T-helper 2 cell treated with Interferon-gamma antibody and Interleukin-4, amounts not matched to agents 5 μg/mL and 100 μg/mL, for 36 hours (primary cell): ENCODE data around the gene PCDH9.
A peak's percentile ranks its signal among the peaks of the same experiment; 100 is the strongest.

Experiments used
- DNase-seq: peaks from one replicate; pipeline ENCODE4 v3.0.0; 2021; ENCODE audit warnings: low spot score
- H3K27ac Mint-ChIP-seq: one replicate; pipeline ENCODE4 v1.8.0; 2021; ENCODE audit warnings: mild to moderate bottlenecking, mixed read lengths
- H3K27me3 Mint-ChIP-seq: one replicate; pipeline ENCODE4 v1.8.0; 2021; ENCODE audit warnings: low read depth, mixed read lengths
- H3K36me3 Mint-ChIP-seq: one replicate; pipeline ENCODE4 v1.8.0; 2021; ENCODE audit warnings: low read depth, mixed read lengths
- H3K4me1 Mint-ChIP-seq: one replicate; pipeline ENCODE4 v1.8.0; 2021; ENCODE audit warnings: low read depth, mixed read lengths
- H3K4me3 Mint-ChIP-seq: one replicate; pipeline ENCODE4 v1.8.0; 2022; ENCODE audit warnings: mild to moderate bottlenecking, moderate library complexity, mixed read lengths
- H3K9me3 Mint-ChIP-seq: one replicate; pipeline ENCODE4 v1.8.0; 2021; ENCODE audit warnings: mixed read lengths

PCDH9 gene

DNA sequence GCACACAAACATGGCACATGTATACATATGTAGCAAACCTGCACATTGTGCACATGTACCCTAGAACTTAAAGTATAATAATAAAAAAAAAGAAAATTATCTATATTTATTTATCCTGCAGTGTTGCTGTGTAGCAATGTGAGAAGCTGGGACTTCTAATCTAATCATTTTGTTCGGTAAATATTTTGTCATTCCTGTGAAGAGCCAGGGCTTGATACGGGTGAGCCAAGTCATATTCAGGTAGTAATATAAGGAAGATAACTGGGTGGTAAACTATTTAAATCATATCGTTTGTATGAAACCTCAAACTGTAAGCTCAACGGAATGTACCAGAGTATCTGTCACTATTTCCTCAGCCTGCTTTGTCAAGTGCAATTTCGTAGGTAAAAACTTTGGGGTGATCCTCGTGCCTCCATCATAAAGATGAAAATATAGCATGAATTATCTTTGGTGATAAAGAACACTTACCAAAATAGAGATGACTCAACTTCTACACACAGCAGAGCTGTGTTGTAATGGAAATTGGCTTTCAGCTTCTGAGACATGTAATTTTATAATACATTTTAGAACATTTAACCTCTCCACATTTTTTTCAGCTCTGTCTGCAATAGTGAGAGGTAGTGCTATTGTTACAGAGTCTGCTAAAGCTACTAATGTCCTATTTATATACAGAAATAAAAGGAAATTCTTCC lies 92.9 kb downstream of the PCDH9 start:
- no peaks in the 10 kb centered on the region for H3K27me3 Mint-ChIP-seq
- DNase-seq: no peak
- no peaks in the 10 kb centered on the region for H3K36me3 Mint-ChIP-seq
- no peaks in the 10 kb centered on the region for H3K9me3 Mint-ChIP-seq
- H3K27ac Mint-ChIP-seq: no peak overlapping the region
- H3K4me1 Mint-ChIP-seq: no peaks in the 10 kb centered on the region
- no peak overlapping the region for H3K4me3 Mint-ChIP-seq

DNA sequence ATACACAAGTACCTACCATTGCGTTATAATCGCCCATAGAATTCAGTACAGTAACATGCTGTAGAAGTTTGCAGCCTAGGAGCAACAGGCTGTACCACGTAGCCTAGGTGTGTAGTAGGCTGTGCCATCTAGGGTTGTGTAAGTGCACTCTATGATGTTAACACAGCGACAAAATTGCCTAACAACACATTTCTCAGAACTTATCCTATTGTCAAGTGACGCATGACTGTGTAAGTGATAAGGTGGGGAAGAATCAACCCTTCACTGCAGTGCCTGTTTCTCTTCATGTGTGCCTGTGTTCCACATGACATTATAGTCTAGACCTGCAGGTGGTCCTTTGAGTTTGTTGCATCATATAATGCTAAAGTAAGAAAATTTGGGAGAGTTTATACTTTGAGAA lies 94.0 kb downstream of the PCDH9 start:
- H3K27ac Mint-ChIP-seq: no peak overlapping the region
- no peaks in the 10 kb centered on the region for H3K4me1 Mint-ChIP-seq
- H3K9me3 Mint-ChIP-seq: no peaks in the 10 kb centered on the region
- no peak overlapping the region for H3K4me3 Mint-ChIP-seq
- no peaks in the 10 kb centered on the region for H3K27me3 Mint-ChIP-seq
- no peaks in the 10 kb centered on the region for H3K36me3 Mint-ChIP-seq
- DNase-seq: no peak

DNA sequence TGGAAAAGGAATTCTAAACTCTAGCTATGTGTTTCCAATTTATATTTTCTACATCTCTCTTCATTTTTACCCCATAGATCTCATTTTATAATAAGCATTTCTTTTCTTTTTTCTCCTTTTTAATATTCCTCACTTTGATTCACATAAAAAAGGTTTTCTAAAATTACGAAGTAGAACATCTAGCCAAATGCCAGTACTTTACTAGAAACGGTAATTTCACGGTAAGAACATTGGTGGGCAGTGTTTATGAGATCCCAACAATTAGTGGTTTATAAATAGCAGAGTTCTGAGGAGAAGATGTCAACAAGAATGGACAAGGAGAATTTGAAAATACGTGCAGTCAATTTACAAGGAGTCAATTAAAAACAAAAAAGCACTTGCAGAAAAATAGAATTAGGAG lies 94.8 kb downstream of the PCDH9 start:
- Mint-ChIP-seq H3K27me3 (no peaks in the 10 kb centered on the region), H3K9me3 (no peaks in the 10 kb centered on the region), H3K4me3 (no peak overlapping the region), H3K4me1 (no peaks in the 10 kb centered on the region), H3K36me3 (no peaks in the 10 kb centered on the region), H3K27ac (no peak overlapping the region)
- no peak for DNase-seq

DNA sequence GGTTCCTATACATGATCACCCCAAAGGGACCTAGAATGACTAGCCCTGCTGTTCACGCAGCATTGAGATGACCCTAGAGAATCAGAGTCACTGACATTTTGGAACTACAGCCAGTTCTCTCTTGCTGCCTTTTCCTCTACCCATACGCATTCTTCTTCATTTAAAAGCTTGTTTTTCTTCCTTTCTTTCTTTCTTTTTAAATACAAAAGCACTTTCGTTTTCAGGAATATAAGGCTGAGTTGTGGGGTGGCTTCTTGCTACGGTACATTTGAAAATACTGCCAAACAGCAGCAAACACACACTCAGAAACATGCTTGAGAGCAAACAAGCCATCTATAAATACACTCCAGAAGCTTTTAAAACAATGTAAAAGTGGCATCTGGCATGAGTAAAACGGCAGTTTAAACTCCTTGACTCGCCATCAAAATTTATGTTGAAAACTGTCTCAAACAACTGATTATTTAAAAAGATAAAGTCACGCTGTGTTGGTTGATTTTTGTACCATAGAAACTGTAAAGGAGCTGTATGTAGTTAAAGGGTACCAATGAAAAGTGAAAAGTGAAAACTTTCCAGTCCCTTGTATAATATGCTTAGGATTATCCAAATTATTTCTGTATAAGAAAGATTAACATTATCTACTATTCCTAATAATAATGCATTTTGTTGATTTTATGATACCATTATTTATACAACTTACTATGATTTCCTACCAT lies 95.6 kb downstream of the PCDH9 start:
- Mint-ChIP-seq H3K36me3 (no peaks in the 10 kb centered on the region), H3K4me3 (peak overlapping the region; percentile 54), H3K27me3 (no peaks in the 10 kb centered on the region), H3K27ac (no peak overlapping the region), H3K4me1 (no peaks in the 10 kb centered on the region), H3K9me3 (no peaks in the 10 kb centered on the region)
- no peak for DNase-seq

DNA sequence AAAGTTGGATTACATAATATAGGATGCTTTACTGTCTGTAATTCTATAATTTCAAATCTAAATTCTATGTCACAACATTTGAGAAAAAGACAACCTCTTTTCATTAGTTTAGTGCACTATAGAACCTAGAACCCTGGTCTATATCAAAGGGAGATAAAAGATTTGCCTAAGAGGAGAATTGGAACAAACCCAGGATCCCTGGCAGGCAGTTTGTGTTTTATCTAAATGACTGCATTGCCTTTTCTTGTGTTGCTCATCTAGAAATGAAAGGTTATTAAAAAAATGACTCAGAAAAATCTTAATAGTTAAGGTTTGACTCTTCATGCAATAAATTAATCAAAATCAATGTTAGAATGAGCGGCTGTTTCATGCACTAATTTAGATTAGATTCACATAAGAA lies 96.7 kb downstream of the PCDH9 start:
- Mint-ChIP-seq H3K27me3 (no peaks in the 10 kb centered on the region), H3K27ac (no peak overlapping the region), H3K4me1 (no peaks in the 10 kb centered on the region), H3K36me3 (no peaks in the 10 kb centered on the region), H3K9me3 (no peaks in the 10 kb centered on the region), H3K4me3 (no peak overlapping the region)
- no peak for DNase-seq

DNA sequence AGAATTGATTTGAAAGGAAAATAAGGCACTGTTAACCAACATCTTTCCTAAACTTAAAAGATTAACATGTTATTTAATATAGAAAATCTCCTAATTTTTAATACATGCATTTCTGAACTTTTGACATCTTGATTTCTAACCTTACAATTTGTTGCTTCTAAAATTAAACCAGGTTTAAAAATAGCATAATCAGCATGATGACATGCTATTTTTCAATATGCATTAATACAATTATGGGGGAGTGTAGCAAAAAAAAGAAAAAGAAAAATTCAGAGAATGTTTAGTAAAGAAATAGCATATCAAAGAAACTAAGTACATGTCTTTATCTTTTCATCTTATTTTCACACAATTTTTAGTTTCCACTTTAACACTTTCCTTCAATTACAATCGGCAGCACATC lies 98.7 kb downstream of the PCDH9 start:
- no peak overlapping the region for H3K4me3 Mint-ChIP-seq
- H3K27ac Mint-ChIP-seq: no peak overlapping the region
- no peaks in the 10 kb centered on the region for H3K27me3 Mint-ChIP-seq
- no peaks in the 10 kb centered on the region for H3K9me3 Mint-ChIP-seq
- no peaks in the 10 kb centered on the region for H3K36me3 Mint-ChIP-seq
- DNase-seq: no peak
- H3K4me1 Mint-ChIP-seq: no peaks in the 10 kb centered on the region

DNA sequence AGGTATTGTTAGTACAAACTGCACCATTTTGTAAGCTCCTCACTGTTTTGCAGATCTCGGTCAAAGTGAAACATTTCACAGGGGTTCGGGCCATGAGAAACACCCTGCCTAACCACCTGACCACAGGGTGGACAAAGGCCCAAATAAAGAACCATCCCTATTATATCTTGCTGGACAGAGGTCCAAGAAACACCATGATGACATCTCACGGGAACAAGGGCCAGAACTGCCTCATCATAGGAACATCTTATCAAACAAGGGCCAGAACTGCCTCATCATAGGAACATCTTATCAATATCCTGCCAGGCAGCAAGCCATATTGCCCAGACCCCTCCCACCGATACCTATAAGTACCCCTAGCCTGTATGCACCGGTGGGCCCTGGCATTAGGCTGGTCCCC lies 99.7 kb downstream of the PCDH9 start:
- H3K27ac Mint-ChIP-seq: no peak overlapping the region
- H3K4me3 Mint-ChIP-seq: no peak overlapping the region
- no peak for DNase-seq
- H3K36me3 Mint-ChIP-seq: no peaks in the 10 kb centered on the region
- H3K9me3 Mint-ChIP-seq: no peaks in the 10 kb centered on the region
- no peaks in the 10 kb centered on the region for H3K4me1 Mint-ChIP-seq
- no peaks in the 10 kb centered on the region for H3K27me3 Mint-ChIP-seq

DNA sequence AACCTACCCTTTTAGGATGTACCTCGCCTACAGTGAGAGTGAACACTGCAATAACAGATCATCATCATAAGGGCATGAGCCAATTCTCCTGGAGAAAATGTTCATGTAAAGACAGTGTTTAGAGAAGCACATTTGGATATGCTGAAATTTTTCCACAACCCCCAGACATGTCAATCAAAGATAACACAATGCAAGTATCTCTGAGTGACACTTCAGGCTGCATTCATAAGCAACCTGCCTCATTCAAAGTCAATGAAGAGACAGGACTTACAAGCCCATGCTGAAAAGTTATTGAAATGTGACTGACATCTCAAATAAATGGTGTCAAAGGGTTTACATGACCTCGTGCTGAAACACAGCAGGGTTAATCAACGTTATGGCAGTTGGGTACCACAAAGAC lies 102.0 kb downstream of the PCDH9 start:
- no peak for DNase-seq
- Mint-ChIP-seq H3K36me3 (no peaks in the 10 kb centered on the region), H3K4me1 (no peaks in the 10 kb centered on the region), H3K9me3 (no peaks in the 10 kb centered on the region), H3K27me3 (no peaks in the 10 kb centered on the region), H3K27ac (no peak overlapping the region), H3K4me3 (no peak overlapping the region)

DNA sequence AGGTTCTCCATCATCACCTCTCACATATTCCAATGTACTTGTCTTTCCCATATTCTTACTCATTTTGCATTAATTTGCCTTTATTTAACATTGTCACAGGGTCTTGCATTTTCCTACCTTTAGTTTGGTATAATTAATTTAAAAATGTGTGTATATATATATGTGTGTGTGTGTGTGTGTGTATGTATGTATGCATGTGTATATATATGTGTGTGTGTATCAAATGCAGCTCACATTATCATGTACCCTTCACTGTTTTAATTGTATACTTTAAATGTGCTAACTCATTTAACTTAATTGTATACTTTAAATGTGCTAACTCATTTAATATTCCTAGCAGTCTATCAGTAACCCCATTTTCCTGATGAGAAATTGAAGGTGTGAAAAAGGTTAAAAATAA lies 104.5 kb downstream of the PCDH9 start:
- Mint-ChIP-seq H3K4me1 (no peaks in the 10 kb centered on the region), H3K27ac (no peak overlapping the region), H3K4me3 (no peak overlapping the region), H3K27me3 (no peaks in the 10 kb centered on the region), H3K9me3 (no peaks in the 10 kb centered on the region), H3K36me3 (no peaks in the 10 kb centered on the region)
- DNase-seq: no peak

DNA sequence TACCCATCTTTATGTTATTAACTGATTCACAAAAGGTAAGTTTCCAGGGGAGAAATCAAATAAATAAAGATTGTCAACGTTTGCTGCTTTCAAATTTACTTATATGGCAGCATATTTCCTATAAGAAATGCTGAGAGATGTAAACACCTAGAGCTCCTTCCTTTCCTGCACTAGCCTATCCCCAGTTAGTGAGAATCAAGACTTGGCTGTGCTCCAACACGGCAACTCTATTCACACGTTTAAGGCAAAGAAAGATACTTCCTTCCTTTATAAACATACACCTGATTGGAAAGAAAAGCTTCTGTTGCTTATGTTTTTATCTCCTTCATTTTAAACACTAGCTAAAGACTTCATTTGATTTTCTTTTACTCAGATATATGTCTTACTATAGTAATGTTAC lies 107.0 kb downstream of the PCDH9 start:
- H3K36me3 Mint-ChIP-seq: no peaks in the 10 kb centered on the region
- DNase-seq: no peak
- H3K9me3 Mint-ChIP-seq: no peaks in the 10 kb centered on the region
- H3K4me1 Mint-ChIP-seq: no peaks in the 10 kb centered on the region
- no peaks in the 10 kb centered on the region for H3K27me3 Mint-ChIP-seq
- H3K27ac Mint-ChIP-seq: no peak overlapping the region
- H3K4me3 Mint-ChIP-seq: no peak overlapping the region

DNA sequence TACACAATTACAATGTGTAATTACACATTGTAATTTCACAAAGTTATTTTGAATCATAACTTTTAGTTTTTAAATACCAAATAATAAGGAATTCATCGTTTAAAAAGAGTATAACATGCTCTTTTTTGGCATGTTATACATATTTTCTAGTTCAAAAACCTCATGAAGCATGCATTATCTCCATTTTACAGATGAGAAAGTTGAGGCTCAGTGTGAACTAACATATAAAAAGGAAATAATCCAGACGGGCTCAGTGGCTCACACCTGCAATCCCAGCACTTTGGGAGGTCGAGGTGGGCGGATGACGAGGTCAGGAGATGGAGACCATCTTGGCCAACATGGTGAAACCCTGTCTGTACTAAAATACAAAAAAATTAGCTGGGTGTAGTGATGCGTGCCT lies 107.9 kb downstream of the PCDH9 start:
- Mint-ChIP-seq H3K36me3 (no peaks in the 10 kb centered on the region), H3K4me3 (no peak overlapping the region), H3K27me3 (no peaks in the 10 kb centered on the region), H3K4me1 (no peaks in the 10 kb centered on the region), H3K9me3 (no peaks in the 10 kb centered on the region), H3K27ac (no peak overlapping the region)
- DNase-seq: no peak

DNA sequence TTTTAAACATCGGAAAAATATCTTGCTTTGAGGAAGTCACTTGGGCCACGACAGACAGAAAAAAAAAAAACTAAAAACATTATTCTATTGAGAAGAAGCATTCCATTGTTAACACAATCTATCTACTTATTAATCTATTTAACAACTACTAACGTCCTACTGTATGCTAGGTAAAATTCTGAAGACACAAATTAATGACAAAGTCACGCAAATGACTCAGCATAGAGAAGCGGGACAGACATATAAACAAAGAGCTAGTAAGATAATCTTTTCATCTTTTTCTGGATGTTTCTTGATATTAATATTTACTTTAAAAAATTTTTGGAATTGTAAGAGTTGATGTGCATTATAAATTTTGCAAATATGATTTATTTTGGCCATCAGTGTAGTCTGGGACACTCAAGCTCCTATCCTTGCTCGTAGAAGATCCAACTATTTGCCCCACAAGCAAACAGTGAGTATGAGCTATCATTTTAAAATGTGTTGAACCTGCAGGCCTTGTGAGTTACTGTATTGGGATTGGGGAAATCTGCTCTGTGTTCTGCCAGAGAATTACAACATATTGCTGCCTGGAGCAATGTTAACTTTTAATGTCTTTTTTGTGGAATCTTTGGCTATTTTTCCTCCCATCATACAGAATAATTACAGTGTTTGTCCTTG lies 109.1 kb downstream of the PCDH9 start:
- Mint-ChIP-seq H3K36me3 (no peaks in the 10 kb centered on the region), H3K4me3 (no peak overlapping the region), H3K27ac (no peak overlapping the region), H3K4me1 (no peaks in the 10 kb centered on the region), H3K9me3 (no peaks in the 10 kb centered on the region), H3K27me3 (no peaks in the 10 kb centered on the region)
- DNase-seq: no peak

DNA sequence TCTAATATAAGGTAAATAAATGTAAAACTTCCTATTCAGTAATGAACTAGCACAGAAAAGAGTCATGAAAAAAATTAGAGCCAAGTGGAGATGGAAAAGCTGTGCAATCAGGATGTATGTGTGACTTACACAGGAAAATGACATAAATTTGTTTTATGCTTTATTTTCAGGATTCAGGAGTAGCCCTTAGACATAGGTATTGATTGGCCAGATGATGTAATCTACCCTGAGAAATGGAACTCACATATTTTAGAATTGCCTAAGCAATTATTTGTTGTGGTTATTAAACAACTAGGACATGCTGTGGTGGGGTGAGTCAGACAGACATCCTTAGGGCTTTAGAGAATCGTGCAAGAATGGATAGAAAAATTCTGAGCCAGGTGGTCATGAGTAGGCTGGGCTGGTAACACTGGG lies 110.6 kb downstream of the PCDH9 start:
- no peaks in the 10 kb centered on the region for H3K36me3 Mint-ChIP-seq
- H3K4me1 Mint-ChIP-seq: no peaks in the 10 kb centered on the region
- H3K27me3 Mint-ChIP-seq: no peaks in the 10 kb centered on the region
- DNase-seq: no peak
- H3K27ac Mint-ChIP-seq: no peak overlapping the region
- no peak overlapping the region for H3K4me3 Mint-ChIP-seq
- H3K9me3 Mint-ChIP-seq: no peaks in the 10 kb centered on the region

DNA sequence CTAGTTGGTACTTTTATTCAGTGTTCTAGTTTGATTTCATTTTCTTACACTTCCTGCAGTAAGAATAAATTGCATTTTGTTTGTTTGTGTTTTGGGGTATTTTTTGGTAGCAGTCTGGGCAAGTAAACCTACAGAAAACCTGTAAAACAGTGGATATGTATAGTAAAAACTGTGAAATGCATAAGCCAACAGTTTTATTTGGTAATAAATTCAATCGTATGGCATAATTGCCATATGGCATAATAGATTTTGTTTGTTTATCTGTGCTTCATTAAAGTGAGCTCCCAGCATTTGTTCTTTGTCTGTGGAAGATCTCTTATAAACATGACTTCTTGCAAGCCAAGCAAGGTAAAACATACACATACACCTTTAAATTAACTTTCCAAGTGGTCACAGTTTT lies 111.9 kb downstream of the PCDH9 start:
- no peaks in the 10 kb centered on the region for H3K9me3 Mint-ChIP-seq
- H3K4me1 Mint-ChIP-seq: no peaks in the 10 kb centered on the region
- no peak overlapping the region for H3K4me3 Mint-ChIP-seq
- H3K36me3 Mint-ChIP-seq: no peaks in the 10 kb centered on the region
- no peak for DNase-seq
- H3K27me3 Mint-ChIP-seq: no peaks in the 10 kb centered on the region
- H3K27ac Mint-ChIP-seq: no peak overlapping the region
